D721Med (cell line): Measurements from ENCODE around the gene TMEM117.

Source experiments
- DNase-seq: peaks from one replicate; pipeline ENCODE4 v3.0.0; 2011; ENCODE audit warnings: low spot score; ENCODE audit not compliant: insufficient read length
- FAIRE-seq: peaks from 2 replicates; lab custom pipeline; 2011; peaks lifted over from hg19 to GRCh38; lab: Jason Lieb, UNC
- TF ChIP-seq, protein P1 (sequence below): IDR thresholded peaks from 2 replicates; pipeline ENCODE4 v1.5.1; 2012; ENCODE audit warnings: mild to moderate bottlenecking, control low read depth; ENCODE audit not compliant: insufficient read depth; ENCODE audit errors: missing control alignments

The TMEM117 gene

DNA sequence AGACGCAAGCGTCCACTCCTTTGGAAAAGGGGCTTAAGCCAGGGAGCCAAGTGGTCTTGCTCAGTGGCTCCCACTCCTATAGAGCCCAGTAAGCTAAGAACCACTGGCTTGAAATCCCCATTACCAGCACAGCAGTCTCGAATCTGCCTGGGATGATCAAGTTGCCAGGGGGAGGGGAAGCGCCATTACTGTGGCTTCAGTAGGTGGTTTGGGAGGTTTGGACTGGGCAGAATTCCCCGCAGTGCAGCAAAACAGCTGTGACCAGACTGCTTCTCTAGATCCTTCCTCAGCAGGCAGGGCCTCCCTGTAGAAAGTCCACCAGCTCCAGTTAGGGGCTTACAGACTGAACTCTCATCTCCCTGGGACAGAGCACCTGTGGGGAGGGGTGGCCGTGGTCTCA, 115.4 kb downstream of the TMEM117 start:
- no peak for FAIRE-seq

DNA sequence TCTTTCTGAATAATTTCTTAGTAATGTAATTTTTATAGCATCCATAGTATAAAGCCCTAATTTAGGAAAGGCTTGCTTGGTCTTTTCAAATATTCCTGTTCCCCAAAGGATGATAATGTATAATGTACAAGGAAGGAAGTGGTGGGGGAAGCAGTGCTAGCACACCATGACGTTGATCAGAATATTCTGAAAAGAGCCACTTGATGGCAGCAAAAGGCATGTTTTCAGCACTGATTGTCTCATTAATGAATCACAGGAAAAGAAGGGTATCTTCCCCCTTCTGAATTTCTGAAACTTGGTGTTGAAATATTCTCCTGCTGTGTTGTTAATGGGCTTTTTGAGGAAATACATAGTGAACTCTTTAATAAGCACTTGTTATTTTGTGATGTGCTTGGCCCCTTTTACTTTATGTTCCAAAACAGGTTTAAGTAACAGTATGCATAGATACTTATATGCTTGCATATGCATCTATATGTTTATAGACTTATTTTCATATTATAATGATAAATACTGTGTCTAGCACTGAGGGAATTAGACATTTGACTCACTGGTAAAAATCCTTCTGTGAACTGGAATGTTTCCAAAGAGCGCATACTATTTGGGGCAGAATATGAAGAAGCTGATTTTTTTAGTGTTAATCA, 122.0 kb downstream of the TMEM117 start:
- DNase-seq (no peak), FAIRE-seq (peak; percentile 51)
- TF ChIP-seq, protein P1, sequence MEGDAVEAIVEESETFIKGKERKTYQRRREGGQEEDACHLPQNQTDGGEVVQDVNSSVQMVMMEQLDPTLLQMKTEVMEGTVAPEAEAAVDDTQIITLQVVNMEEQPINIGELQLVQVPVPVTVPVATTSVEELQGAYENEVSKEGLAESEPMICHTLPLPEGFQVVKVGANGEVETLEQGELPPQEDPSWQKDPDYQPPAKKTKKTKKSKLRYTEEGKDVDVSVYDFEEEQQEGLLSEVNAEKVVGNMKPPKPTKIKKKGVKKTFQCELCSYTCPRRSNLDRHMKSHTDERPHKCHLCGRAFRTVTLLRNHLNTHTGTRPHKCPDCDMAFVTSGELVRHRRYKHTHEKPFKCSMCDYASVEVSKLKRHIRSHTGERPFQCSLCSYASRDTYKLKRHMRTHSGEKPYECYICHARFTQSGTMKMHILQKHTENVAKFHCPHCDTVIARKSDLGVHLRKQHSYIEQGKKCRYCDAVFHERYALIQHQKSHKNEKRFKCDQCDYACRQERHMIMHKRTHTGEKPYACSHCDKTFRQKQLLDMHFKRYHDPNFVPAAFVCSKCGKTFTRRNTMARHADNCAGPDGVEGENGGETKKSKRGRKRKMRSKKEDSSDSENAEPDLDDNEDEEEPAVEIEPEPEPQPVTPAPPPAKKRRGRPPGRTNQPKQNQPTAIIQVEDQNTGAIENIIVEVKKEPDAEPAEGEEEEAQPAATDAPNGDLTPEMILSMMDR = peak; percentile 72

More for the DNA sequence above, 115.4 kb downstream of the TMEM117 start:
- TF ChIP-seq, protein P1 = no peak
- no peak for DNase-seq

DNA sequence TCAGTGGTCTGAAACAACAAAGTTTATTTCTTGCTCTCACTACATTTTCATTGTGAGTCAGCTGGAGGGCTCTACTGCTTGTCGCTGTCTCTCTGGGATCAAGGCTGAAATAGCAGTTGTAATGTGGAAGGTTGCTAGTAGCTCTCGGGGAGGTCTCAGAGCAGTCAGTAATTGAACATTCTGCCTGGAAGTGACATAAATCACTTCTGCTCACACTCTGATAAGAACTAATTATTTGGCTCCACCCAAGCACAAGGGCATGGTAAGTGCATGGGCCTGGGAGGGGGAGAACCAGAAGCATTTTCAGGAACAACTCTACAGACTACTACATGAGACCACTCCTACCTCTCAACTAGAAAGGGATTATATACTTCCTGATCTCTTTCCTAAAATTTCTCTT, 128.2 kb downstream of the TMEM117 start:
- TF ChIP-seq, protein P1 = no peak
- FAIRE-seq (no peak), DNase-seq (no peak)

DNA sequence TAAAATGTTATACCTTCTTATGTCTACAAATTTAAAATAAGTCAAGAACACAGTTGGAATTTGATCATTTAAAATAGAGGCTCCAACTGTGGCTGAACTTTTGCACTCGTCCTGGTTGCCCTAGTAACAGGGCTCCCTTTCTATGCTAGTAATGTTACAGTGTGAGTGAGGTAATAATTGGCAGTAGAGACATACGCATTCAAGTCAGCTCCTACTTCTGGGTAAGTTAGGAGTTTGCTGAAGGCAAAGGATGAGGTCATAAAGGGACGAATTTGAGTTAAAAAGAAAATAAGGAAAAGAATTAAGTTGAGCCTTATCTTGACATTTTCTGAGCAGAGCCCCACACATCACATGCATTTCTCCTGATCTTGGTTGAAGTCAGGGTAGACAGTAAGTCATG, 129.1 kb downstream of the TMEM117 start:
- FAIRE-seq = no peak
- TF ChIP-seq, protein P1 = no peak

DNA sequence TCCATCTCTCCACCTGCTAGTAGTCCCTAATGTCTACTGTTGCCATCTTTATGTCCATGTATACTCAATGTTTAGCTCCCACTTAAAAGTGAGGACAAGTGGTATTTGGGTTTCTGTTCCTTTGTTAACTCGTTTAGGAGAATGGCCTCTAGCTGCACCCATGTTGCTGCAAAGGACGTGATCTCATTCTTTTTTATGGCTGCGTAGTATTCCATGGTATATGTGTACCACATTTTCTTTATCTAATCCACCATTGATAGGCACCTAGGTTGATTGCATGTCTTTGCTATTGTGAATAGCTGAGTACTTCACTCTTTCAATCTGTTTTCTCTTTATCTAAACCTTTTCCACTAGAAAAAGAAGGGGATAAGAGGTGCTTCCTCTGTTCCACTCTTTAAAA, 130.0 kb downstream of the TMEM117 start:
- TF ChIP-seq, protein P1 = no peak
- FAIRE-seq (no peak), DNase-seq (no peak)

More for the DNA sequence above, 129.1 kb downstream of the TMEM117 start:
- no peak for DNase-seq

DNA sequence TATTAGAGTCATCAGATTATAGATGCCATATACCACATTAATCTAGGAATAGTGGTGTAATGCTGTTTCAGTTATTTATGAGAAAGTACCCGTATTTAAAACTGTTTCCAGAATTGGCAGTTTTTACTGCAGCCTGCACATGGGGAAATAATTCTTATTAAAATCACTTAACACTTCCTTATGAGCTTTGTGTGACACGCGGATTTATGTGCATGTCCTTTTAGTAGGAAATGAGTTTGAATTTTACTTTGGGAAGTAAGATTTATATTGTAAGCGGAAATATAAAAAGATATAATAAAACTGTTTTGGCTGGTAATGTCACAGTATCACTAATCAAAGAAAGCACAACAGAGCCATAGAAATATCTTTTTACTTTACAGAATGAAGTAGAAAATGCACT, 132.9 kb downstream of the TMEM117 start:
- FAIRE-seq = no peak
- TF ChIP-seq, protein P1 = no peak
- no peak for DNase-seq

DNA sequence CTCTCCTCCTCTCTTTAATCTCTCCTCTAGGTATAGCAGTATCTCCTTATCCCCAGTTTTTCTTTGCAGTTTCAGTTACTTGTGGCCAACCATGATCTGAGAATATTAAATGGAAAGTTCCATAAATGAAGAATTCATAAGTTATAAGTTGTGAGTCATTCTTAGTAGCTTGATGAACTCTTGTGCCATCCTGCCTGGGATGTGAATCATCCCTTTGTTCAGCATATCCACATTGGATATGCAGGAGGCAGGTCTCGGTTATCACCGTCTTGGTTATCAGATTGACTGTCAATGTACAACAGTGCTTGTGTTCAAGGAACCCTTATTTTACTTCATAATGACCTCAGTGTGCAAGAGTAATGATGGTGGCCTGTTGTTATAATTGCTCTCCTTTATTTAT, 134.0 kb downstream of the TMEM117 start:
- TF ChIP-seq, protein P1 = no peak
- DNase-seq (no peak), FAIRE-seq (no peak)
